DND-41 (cell line): ENCODE data around the gene BCL6.

Experiments used
- CTCF ChIP-seq: IDR thresholded peaks from 2 replicates; pipeline ENCODE4 v1.5.1; 2012; ENCODE audit warnings: borderline replicate concordance, low read length, moderate library complexity, mild to moderate bottlenecking; ENCODE audit not compliant: poor library complexity, severe bottlenecking; ENCODE audit errors: extremely low read depth
- EZH2 ChIP-seq: IDR thresholded peaks from 3 replicates; pipeline ENCODE4 v1.6.1; 2012; ENCODE audit warnings: borderline replicate concordance, low read depth, mild to moderate bottlenecking, moderate library complexity, low read length, inconsistent platforms; ENCODE audit not compliant: severe bottlenecking

- no peak for TF ChIP-seq CTCF
- TF ChIP-seq EZH2, result no peak
Measured at GRCh38 chr3:187769771-187770170, 24.5 kb upstream of the BCL6 start.
